Endothelial cell (in vitro differentiated cells): Measurements from ENCODE around the gene DNAJB8. TPM values are rescaled to one million over a fixed set of nuclear protein-coding genes. Genes with fewer than 3 reads are reported as not detected.
A peak's percentile ranks its signal among the peaks of the same experiment; 100 is the strongest.

ENCODE experiments used
- DNase-seq: peaks from one replicate; pipeline ENCODE4 v3.0.0; 2021; ENCODE audit warnings: low spot score
- H3K27ac Mint-ChIP-seq: one replicate; pipeline ENCODE4 v1.8.0; 2021; ENCODE audit warnings: mixed read lengths, inconsistent platforms; ENCODE audit not compliant: unreplicated experiment
- H3K27me3 Mint-ChIP-seq: one replicate; pipeline ENCODE4 v1.8.0; 2021; ENCODE audit warnings: mild to moderate bottlenecking, moderate library complexity, mixed read lengths, inconsistent platforms; ENCODE audit not compliant: unreplicated experiment
- H3K36me3 Mint-ChIP-seq: one replicate; pipeline ENCODE4 v1.8.0; 2021; ENCODE audit warnings: mild to moderate bottlenecking, low read depth, mixed read lengths, inconsistent platforms; ENCODE audit not compliant: unreplicated experiment
- H3K4me1 Mint-ChIP-seq: one replicate; pipeline ENCODE4 v1.8.0; 2021; ENCODE audit warnings: mild to moderate bottlenecking, mixed read lengths, inconsistent platforms; ENCODE audit not compliant: unreplicated experiment
- H3K4me3 Mint-ChIP-seq: one replicate; pipeline ENCODE4 v1.8.0; 2021; ENCODE audit warnings: mild to moderate bottlenecking, mixed read lengths, inconsistent platforms; ENCODE audit not compliant: unreplicated experiment
- H3K9me3 Mint-ChIP-seq: one replicate; pipeline ENCODE4 v1.8.0; 2021; ENCODE audit warnings: mixed read lengths, inconsistent platforms; ENCODE audit not compliant: unreplicated experiment
- total RNA-seq: library from RNA; stranded (reverse); fragmentation: NEBNext Ultra II Directional; extraction: Animal tissue kit (Norgen Biotek cat#: 25700); gene quantifications from one replicate; pipeline ENCODE4 v1.2.1, GENCODE V29; 2021; ENCODE audit not compliant: unreplicated experiment
- TF ChIP-seq, protein P1 (sequence below): fragments of 200-600 bp; sonication (generic); IDR thresholded peaks from one replicate; pipeline ENCODE4 v1.5.0; 2021; ENCODE audit warnings: antibody characterized with exemption; ENCODE audit not compliant: unreplicated experiment

DNAJB8 gene
- total RNA-seq, 1 donor from 2014 or later, result not detected

DNA sequence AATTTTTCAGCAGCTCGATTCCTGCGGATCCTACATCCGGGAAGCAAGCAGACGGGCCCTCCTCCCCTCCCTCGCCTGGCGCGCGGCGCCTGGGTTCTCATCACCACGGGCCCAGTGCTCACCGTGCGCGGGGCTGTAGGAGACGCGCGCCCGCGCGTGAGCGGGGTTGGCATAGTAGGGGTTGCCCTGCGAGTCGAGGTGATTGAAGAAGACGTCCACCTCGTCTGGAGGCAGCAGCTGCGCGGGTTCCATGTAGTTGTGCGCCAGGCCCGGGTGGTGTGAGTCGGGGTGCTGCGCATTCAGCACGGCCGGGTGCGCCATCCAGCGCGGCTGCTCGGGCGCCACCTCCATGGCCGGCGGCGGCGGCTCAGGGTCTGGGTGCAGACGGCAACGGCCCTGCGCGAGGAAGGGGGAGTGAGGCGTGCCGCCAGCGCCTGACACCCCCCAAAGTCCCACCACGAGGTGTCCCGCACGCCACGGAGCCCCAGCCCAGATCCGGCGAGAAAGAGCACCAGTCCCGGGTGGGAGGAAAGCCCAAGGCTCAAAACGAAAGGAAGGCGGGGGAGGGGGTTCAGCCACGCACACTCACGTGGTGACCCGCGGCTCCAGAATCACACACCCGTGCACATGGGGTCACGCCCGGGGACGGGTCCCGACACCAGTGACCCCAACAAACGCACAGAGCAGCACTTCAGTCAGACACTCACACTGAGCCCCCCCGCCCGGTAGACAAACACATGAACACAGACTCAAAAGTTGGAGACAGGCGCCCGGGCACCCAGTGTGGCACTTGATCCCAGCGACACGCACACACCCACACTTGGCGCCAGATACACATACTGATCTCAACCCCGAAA is 20.2 kb upstream of the DNAJB8 start:
- TF ChIP-seq, protein P1, sequence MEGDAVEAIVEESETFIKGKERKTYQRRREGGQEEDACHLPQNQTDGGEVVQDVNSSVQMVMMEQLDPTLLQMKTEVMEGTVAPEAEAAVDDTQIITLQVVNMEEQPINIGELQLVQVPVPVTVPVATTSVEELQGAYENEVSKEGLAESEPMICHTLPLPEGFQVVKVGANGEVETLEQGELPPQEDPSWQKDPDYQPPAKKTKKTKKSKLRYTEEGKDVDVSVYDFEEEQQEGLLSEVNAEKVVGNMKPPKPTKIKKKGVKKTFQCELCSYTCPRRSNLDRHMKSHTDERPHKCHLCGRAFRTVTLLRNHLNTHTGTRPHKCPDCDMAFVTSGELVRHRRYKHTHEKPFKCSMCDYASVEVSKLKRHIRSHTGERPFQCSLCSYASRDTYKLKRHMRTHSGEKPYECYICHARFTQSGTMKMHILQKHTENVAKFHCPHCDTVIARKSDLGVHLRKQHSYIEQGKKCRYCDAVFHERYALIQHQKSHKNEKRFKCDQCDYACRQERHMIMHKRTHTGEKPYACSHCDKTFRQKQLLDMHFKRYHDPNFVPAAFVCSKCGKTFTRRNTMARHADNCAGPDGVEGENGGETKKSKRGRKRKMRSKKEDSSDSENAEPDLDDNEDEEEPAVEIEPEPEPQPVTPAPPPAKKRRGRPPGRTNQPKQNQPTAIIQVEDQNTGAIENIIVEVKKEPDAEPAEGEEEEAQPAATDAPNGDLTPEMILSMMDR, result no peak
- Mint-ChIP-seq H3K4me1 (peaks cover 45% of the 10 kb centered on the region), H3K9me3 (no peaks in the 10 kb centered on the region), H3K27me3 (peaks cover 14% of the 10 kb centered on the region), H3K4me3 (peak overlapping the region; percentile 98), H3K27ac (no peak overlapping the region), H3K36me3 (peaks cover 17% of the 10 kb centered on the region)
- DNase-seq, result peak; percentile 52

DNA sequence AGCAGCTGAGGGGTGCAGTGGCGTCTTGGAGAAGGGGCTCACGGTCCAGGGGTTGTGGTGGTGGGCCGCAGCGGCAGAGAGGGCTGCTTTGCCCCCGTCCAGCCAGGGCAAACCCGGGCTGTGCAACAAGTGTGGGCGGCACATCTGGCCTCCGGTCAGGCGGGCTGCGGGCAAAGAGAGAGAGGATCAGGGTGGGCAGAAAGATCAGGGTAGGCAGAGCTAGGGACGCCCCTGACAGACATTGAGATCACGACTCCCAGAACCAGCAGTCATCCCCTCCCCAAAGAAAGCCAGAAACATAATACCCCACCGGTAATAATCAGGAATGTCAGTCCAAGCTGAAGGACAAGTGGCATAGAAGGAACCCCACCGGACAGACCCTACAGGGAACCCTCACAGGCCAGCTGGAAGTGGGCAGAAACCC is 19.5 kb upstream of the DNAJB8 start:
- H3K9me3 Mint-ChIP-seq, result no peaks in the 10 kb centered on the region
- H3K4me1 Mint-ChIP-seq, result peaks cover 46% of the 10 kb centered on the region
- DNase-seq, result no peak
- H3K4me3 Mint-ChIP-seq, result peak overlapping the region; percentile 98
- H3K36me3 Mint-ChIP-seq, result peaks cover 19% of the 10 kb centered on the region
- H3K27me3 Mint-ChIP-seq, result peaks cover 15% of the 10 kb centered on the region
- TF ChIP-seq, protein P1, result no peak
- peak overlapping the region; percentile 36 for H3K27ac Mint-ChIP-seq

DNA sequence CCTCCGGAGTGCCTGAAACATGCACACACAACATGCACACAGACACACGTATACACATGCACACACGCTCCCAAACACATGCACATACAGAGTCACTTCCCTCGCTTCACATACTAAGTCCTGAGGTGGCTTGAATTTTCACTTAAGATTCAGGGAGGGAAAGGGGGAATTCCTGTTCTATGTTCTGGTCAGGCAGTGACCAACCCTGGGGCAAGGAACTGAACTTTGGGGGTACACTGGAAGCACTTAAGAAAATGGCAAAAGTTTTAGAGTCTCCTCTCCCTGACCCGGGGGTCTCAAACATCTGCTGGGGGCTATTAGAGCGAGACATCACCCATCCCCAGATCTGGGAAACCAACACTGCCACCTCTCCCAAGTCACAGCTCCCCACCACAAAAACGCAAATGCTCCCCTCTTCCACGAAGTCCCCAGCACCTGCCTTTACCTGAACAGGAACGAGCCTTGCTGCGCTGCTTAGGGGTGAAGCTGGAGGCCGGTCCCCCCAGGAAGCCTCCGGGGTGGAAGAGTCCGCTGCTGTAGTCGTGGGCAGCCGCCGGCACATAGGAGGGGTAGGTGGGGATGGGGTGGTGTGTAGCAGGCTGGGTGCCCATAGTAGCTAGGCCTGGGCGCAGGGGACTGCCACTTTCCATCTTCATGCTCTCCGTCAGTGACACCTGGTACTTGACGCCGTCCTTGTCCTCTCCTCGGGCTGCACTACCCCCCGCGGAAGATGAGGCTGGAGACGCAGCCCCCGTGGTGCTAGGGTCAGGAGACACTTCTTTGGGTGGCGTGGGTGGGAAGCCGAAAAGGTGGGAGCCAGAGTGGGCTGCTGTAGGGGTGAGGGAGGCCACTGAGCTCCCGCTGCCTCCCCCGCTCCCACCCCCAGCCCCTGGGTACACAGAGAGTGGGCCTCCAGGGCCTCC is 18.9 kb upstream of the DNAJB8 start:
- no peak for DNase-seq
- TF ChIP-seq, protein P1, result no peak
- Mint-ChIP-seq H3K27ac (no peak overlapping the region), H3K4me1 (peaks cover 49% of the 10 kb centered on the region), H3K4me3 (peak overlapping the region; percentile 56), H3K27me3 (peaks cover 17% of the 10 kb centered on the region), H3K36me3 (peaks cover 23% of the 10 kb centered on the region), H3K9me3 (no peaks in the 10 kb centered on the region)

DNA sequence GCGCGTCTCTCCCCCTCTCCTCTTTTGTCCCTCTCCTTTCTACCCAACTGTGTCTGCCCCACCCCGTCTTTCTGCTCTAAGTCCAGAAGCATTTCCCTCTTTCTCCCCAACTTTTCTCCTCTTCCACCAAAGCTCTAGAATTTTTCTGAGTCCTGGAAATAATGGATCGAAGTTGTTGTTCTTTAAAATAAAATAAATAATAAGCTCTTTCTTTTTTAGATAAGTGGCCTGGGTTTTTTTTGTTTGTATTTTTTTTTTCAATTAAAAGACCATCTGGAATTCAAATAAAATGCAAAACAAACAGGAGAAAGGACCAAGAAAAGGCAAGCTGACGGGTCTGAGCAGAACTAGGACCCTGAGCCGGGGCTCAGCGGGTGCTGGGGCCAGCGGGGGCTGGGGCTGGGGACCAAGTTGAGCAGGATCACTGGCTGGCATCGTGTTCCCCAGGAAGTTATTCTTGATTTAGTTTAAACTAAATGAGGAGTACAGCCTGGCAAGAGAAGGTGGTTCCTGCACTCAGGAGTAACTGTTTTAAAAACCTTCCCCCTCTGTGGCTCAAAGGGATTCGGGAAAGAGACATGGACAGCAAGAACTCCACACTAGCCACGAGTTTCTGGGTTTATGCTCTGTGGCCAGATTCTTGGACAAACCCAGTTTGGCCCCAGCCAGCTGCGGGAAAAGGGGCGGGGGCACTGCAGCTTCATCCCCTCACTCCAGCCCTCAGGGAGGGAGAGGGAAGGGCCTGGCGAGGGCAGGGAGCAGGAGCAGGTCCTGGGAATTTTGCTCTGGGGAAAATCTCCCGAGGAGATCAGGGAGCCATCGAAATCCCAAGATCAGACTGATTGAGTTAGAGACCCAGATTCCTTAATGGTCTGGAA is 18.0 kb upstream of the DNAJB8 start:
- H3K9me3 Mint-ChIP-seq, result no peaks in the 10 kb centered on the region
- peaks cover 30% of the 10 kb centered on the region for H3K36me3 Mint-ChIP-seq
- peak overlapping the region; percentile 87 for H3K4me3 Mint-ChIP-seq
- peak overlapping the region; percentile 99 for H3K27ac Mint-ChIP-seq
- peaks cover 17% of the 10 kb centered on the region for H3K27me3 Mint-ChIP-seq
- no peak for DNase-seq
- peaks cover 58% of the 10 kb centered on the region for H3K4me1 Mint-ChIP-seq
- TF ChIP-seq, protein P1, result no peak
